Measurements from ENCODE around the gene ZNF835.

The ZNF835 gene

GRCh38 chr19:56654151-56654550 is 17.4 kb downstream of the ZNF835 start:
- no peak overlapping the region for H3K9ac ChIP-seq (ENCODE audit: low read length)
- H3K36me3 ChIP-seq (ENCODE audit: low read length) = no peaks in the 10 kb centered on the region
- no peaks in the 10 kb centered on the region for H3K79me2 ChIP-seq (ENCODE audit: insufficient read depth, low read length)
- no peak overlapping the region for H3K4me2 ChIP-seq (ENCODE audit: low read depth, low read length, poor library complexity, severe bottlenecking)
- H3K9me3 ChIP-seq (ENCODE audit: insufficient read depth, low read length) = no peaks in the 10 kb centered on the region
- no peak overlapping the region for H2AFZ ChIP-seq (ENCODE audit: low read depth, low read length, severe bottlenecking)
- no peak overlapping the region for H3K27ac ChIP-seq (ENCODE audit: low read depth, low read length)
- H3K9me2 ChIP-seq (replicated peaks; ENCODE audit: insufficient read depth, low read length) = no peaks in the 10 kb centered on the region
- H3F3A ChIP-seq (ENCODE audit: insufficient read depth) = no peaks in the 10 kb centered on the region
- no peaks in the 10 kb centered on the region for H4K20me1 ChIP-seq (ENCODE audit: low read depth, low read length)
- H3K27me3 ChIP-seq (ENCODE audit: low read length) = no peaks in the 10 kb centered on the region
- no peak for TF ChIP-seq EZH2phosphoT487 (conservative IDR thresholded peaks at IDR 0.05; ENCODE audit: low read length)
- no peak for TF ChIP-seq CTCF (IDR thresholded peaks at IDR 0.05; ENCODE audit: insufficient read depth, low read length, poor library complexity, severe bottlenecking)
- H3K4me3 ChIP-seq (ENCODE audit: insufficient read depth, low read length, poor library complexity, severe bottlenecking) = no peak overlapping the region

GRCh38 chr19:56643460-56643955 is 28.0 kb downstream of the ZNF835 start:
- H3K4me3 ChIP-seq (ENCODE audit: insufficient read depth, low read length, poor library complexity, severe bottlenecking) = no peak overlapping the region
- no peaks in the 10 kb centered on the region for H3K36me3 ChIP-seq (ENCODE audit: low read length)
- no peaks in the 10 kb centered on the region for H3K27me3 ChIP-seq (ENCODE audit: low read length)
- no peak overlapping the region for H3K4me2 ChIP-seq (ENCODE audit: low read depth, low read length, poor library complexity, severe bottlenecking)
- H3K27ac ChIP-seq (ENCODE audit: low read depth, low read length) = no peak overlapping the region
- H3K9me3 ChIP-seq (ENCODE audit: insufficient read depth, low read length) = no peaks in the 10 kb centered on the region
- no peaks in the 10 kb centered on the region for H3K79me2 ChIP-seq (ENCODE audit: insufficient read depth, low read length)
- H4K20me1 ChIP-seq (ENCODE audit: low read depth, low read length) = no peaks in the 10 kb centered on the region
- TF ChIP-seq CTCF (IDR thresholded peaks at IDR 0.05; ENCODE audit: insufficient read depth, low read length, poor library complexity, severe bottlenecking) (no peak), EZH2phosphoT487 (conservative IDR thresholded peaks at IDR 0.05; ENCODE audit: low read length) (no peak)
- H3K9ac ChIP-seq (ENCODE audit: low read length) = no peak overlapping the region
- H2AFZ ChIP-seq (ENCODE audit: low read depth, low read length, severe bottlenecking) = no peak overlapping the region
- H3F3A ChIP-seq (ENCODE audit: insufficient read depth) = no peaks in the 10 kb centered on the region
- no peaks in the 10 kb centered on the region for H3K9me2 ChIP-seq (replicated peaks; ENCODE audit: insufficient read depth, low read length)

GRCh38 chr19:56642711-56643459 is 28.7 kb downstream of the ZNF835 start, which contains the start of gene SMIM17:
Gene SMIM17, plus strand, starts transcription at chr19:56643159. Its CDS starts 2,509 bp downstream, at chr19:56645668.
- H3K4me3 ChIP-seq (ENCODE audit: insufficient read depth, low read length, poor library complexity, severe bottlenecking) = no peak within 1 kb of the TSS
- H3K4me2 ChIP-seq (ENCODE audit: low read depth, low read length, poor library complexity, severe bottlenecking) = no peak within 1 kb of the TSS
- H3K27me3 ChIP-seq (ENCODE audit: low read length) = no peaks in the 10 kb centered on the region

GRCh38 chr19:56639217-56639616 is 32.3 kb downstream of the ZNF835 start:
- Histone ChIP-seq H3K27ac (ENCODE audit: low read depth, low read length) (no peak overlapping the region), H4K20me1 (ENCODE audit: low read depth, low read length) (no peaks in the 10 kb centered on the region), H3K9me3 (ENCODE audit: insufficient read depth, low read length) (peaks cover 4% of the 10 kb centered on the region; the same call in 1 of the 2 replicates), H3K4me2 (ENCODE audit: low read depth, low read length, poor library complexity, severe bottlenecking) (no peak overlapping the region), H3K36me3 (ENCODE audit: low read length) (no peaks in the 10 kb centered on the region), H3F3A (ENCODE audit: insufficient read depth) (no peaks in the 10 kb centered on the region), H3K79me2 (ENCODE audit: insufficient read depth, low read length) (no peaks in the 10 kb centered on the region), H2AFZ (ENCODE audit: low read depth, low read length, severe bottlenecking) (no peak overlapping the region), H3K9me2 (replicated peaks; ENCODE audit: insufficient read depth, low read length) (no peaks in the 10 kb centered on the region), H3K9ac (ENCODE audit: low read length) (no peak overlapping the region), H3K27me3 (ENCODE audit: low read length) (no peaks in the 10 kb centered on the region), H3K4me3 (ENCODE audit: insufficient read depth, low read length, poor library complexity, severe bottlenecking) (no peak overlapping the region)
- TF ChIP-seq CTCF (IDR thresholded peaks at IDR 0.05; ENCODE audit: insufficient read depth, low read length, poor library complexity, severe bottlenecking) (no peak), EZH2phosphoT487 (conservative IDR thresholded peaks at IDR 0.05; ENCODE audit: low read length) (no peak)

More at GRCh38 chr19:56642711-56643459, 28.7 kb downstream of the ZNF835 start, which contains the start of gene SMIM17:
- Histone ChIP-seq H3K9me2 (replicated peaks; ENCODE audit: insufficient read depth, low read length) (no peaks in the 10 kb centered on the region), H3K9ac (ENCODE audit: low read length) (no peak within 1 kb of the TSS), H3K36me3 (ENCODE audit: low read length) (no peaks in the 10 kb centered on the region), H3K27ac (ENCODE audit: low read depth, low read length) (no peak within 1 kb of the TSS), H2AFZ (ENCODE audit: low read depth, low read length, severe bottlenecking) (no peak within 1 kb of the TSS), H3F3A (ENCODE audit: insufficient read depth) (no peaks in the 10 kb centered on the region), H4K20me1 (ENCODE audit: low read depth, low read length) (no peaks in the 10 kb centered on the region), H3K9me3 (ENCODE audit: insufficient read depth, low read length) (no peaks in the 10 kb centered on the region), H3K79me2 (ENCODE audit: insufficient read depth, low read length) (no peaks in the 10 kb centered on the region)
- TF ChIP-seq EZH2phosphoT487 (conservative IDR thresholded peaks at IDR 0.05; ENCODE audit: low read length) = no peak

All from SU-DHL-6 (cell line).